ENCODE results near the gene DLG2.

The DLG2 gene

DNA sequence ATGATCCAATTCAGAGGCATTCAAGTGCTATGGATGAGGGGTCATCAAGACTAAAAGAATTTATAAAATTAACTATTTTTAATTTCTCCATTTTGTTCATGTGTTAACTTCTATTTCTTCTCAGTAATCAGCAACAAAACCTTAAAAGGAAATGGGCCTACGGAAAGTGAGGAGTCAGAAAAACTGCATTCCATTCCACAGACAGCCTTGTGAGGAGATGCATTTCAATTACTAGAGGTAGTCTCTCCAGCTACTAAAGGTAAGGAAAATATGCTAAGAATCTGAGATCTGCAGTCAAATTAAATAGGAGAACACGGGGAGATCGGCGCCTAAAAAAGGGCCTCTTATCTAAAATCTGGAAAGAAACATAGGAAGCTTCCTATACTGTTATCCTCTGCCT, 661.7 kb downstream of the DLG2 start:
- DNase-seq: no peak

DNA sequence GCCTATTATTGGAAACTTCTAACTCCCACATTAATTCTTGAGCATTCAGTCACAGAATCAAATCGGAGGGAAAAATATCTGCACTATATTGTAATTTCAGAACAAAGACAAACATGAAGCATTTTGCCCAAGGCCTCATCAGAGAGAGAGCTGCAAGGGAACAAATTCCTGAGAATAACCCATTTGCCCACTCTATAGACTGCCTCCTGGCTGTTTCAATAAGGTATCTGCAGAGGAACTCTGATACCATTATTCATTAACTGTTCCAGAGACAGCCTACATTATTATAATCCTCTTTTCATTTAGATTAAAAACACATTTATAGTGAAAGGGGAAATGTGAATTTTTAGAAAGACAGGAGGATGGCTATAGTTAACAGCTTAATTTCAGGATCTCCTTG, 663.9 kb downstream of the DLG2 start:
- DNase-seq: no peak

- DNase-seq: no peak
These were observed 665.1 kb downstream of the DLG2 start for GRCh38 chr11:84962018-84962417.

GRCh38 chr11:84958295-84958694, 668.8 kb downstream of the DLG2 start:
- no peak for DNase-seq

DNA sequence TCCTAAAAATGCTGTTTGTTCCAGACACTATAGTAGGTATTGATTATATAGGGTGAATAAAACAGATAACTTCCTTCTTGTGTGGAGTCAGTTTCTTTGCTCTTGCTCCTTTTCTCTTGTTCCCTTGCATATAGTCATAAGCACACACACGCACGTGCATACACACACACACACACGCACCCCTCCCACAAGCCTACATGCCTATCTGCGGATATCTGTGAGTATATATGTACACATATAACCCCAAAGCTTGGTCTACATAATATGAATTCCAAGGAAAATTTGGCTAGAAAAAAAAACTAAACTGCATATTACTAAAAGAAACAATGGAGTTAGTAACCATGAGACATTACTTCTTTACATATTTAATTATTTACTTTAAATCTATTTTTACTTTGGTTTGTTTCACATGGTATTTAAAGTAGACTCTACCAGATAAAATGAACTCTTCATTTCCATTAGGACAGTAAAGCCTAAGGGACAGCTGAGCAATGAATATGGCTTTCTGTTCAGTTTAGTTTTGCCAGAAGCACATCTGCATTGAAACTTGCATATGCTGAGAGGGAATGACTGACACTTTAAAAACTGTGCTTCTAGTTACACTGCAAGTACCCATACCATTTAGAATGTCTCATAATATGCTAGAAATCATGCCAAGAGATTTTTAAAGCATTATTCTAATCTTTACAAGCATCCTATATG, 676.4 kb downstream of the DLG2 start:
- no peak for DNase-seq

DNA sequence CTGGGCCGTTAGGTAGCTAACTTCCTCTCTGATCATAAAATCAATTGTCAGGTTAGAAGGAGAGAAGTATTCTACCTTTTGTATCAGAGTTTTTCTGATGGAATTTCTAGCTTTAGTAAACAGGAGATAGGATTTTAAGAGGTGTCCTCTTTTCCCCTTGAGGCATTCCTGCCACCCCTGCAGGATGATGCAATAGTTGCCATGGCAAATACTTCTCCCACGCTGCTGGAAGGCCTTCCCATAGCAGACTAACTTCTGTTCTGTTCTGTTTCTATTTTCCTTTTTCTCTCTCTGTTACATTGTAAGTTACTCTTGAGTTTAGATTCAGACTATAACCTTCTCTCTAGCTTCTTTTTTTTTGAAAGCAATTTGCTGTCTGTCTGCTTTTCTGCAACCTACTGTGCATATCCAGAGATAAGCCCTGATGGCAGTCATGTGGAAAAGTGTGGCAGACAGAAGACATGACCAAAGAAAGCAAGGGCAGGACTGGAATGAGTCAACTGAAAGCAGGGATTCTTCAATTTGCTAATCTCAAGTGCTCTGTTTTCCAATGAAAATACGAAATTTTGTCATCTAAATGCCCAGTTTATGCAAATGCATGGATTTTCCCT, 679.1 kb downstream of the DLG2 start:
- peak; percentile 35 for DNase-seq

GRCh38 chr11:84947070-84947469, 680.1 kb downstream of the DLG2 start:
- DNase-seq: no peak

GRCh38 chr11:84930863-84931262, 696.3 kb downstream of the DLG2 start:
- DNase-seq: no peak

GRCh38 chr11:84929738-84930137, 697.4 kb downstream of the DLG2 start:
- no peak for DNase-seq

DNA sequence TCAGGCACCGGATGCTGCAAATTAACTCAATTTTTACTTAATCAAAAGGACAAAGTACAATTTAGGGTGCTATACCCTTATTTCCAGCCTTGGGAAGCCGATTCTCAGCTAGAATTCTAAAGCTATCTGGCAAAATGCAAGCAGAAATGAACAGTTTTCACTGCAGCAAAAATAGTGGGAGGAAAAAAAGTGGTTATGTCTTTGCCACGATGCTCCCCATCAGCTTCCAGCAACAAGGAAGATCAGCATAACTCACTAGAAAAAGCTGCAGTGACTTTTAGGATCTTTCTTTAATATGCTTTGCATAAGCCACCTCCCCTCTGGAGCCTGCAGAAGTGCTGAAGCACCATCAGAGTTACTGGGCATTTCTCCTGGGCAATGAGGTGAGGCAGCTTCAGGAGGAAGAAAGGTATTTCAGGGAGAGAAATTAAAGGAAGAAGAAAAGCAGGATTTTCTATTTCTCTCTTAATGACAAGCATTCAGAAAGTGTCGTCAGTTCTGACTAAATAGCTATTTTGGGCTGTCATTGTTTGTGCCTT, 702.9 kb downstream of the DLG2 start:
- no peak for DNase-seq

- no peak for DNase-seq
These were observed 703.7 kb downstream of the DLG2 start for GRCh38 chr11:84923489-84923888.

GRCh38 chr11:84922836-84923235, 704.3 kb downstream of the DLG2 start:
- DNase-seq: no peak

GRCh38 chr11:84922212-84922805, 704.8 kb downstream of the DLG2 start:
- no peak for DNase-seq

DNA sequence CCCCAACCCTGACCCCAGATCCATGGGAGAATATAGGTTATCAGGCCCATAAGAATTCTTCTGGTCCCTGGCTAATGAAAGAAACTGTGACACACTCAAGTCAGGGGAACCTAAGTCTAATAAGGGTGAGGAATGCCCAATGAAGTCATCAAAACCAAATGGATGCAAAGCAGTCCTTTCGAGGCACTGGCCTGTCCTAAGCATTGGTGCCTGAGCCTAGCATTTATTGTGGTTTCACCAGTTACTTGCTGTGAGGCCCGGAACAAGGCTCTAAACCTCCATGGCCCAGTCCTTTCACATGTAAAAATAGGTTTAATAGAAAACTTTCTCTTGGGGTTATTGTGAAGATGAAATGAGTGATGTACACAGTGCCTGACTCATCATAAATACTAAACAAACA, 712.6 kb downstream of the DLG2 start:
- no peak for DNase-seq

GRCh38 chr11:84909740-84910139, 717.4 kb downstream of the DLG2 start:
- DNase-seq: no peak

DNA sequence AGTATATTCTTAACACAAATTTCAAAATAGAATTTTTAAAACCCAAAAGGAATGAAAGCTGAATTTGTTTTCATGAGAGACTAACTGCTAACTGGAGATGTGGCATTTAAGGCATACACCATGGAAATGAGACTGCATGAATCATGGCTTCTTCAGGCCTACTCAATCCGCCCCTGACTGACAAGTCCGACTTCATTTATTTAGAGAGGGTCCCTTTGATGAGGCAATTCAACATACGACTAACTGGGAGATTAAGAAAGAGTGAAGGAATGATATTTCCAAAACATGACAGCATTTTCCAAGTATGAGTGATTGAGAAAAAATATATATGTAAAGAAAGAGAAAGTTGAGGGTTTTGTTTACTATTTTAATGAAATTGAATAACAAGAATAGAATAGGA, 720.1 kb downstream of the DLG2 start:
- no peak for DNase-seq

DNA sequence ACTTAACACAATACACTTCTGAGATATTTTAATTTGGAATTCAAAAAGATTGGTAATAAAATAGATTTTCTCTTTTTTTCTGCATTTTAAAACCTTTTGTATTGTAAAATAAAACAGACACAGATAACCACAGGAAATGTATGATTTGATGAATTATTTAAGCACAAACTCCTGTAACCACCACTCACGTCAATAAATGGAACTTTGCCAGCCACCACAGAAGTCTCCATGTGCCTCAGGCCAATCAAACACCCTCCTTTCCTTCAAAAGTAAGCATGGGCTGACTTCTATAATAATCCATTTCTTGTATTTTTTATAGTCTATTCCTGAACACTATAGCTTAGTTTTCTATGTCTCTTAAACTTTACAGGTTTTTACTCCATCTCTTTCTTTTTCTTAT, 721.7 kb downstream of the DLG2 start:
- DNase-seq: no peak

DNA sequence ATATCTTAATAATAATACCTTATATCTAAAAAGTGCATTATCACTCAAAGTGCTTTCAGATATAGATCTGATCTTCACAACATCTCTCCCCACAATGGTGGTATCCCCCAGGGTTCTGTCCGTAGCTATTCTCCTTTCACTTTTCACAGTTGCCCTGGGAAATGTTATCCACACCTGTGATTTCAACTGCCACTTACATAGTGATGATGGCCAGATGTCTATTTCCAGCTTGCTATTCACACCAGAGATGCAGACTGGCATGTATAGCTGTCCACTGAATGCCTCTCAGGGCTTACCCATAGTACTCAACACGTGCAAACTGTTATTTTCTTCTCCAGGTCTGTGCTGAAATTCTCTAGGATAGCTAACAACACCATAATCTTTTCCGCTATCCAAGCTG, 724.7 kb downstream of the DLG2 start:
- no peak for DNase-seq

GRCh38 chr11:84901991-84902390, 725.2 kb downstream of the DLG2 start:
- DNase-seq: no peak

DNA sequence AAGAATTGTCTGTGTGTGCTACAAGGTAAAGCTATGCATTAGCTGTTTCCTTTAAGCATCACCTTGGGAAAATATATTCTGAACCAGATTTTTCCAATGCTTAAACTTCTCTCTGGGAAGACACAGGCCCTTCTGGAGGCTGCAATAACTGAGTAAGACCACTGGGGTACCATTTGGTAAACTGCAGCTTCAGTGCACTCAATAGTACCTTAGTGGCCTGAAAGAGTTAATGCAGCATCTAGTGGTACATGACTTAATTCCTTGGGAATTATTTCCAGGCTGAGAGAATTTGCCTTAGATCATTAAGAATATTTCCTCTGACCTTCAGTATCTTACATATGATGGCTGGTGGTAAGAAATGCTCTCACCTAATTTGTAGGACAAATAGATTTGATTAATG, 727.4 kb downstream of the DLG2 start:
- peak; percentile 19 for DNase-seq

- no peak for DNase-seq
These were observed 728.0 kb downstream of the DLG2 start for GRCh38 chr11:84899134-84899533.

DNA sequence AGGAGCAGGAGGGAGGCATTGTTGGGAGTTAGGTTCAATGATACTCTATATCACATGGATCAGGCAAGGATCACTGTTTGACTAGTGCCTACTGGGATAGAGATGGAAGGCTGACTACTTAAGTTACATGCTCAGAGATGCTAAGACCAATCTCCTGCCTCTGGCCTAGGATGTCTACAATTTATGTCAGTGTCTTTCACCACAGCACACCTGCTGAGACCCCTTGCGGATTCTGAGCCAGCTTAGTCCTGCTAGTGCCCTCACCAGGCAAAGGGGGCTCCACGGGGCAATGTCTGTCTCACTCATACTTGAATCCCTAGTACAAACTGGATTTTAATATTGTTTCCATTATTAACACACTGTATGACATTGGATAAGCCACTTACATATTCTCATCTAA, 732.5 kb downstream of the DLG2 start:
- no peak for DNase-seq

GRCh38 chr11:84890676-84891075, 736.5 kb downstream of the DLG2 start:
- no peak for DNase-seq

- DNase-seq: no peak
These were observed 737.6 kb downstream of the DLG2 start for GRCh38 chr11:84889556-84889955.

All from kidney glomerular epithelial cell (primary cell).